Mesenchymal stem cell (in vitro differentiated cells and primary cell): Measurements from ENCODE around the gene FAM110A.
A peak's percentile ranks its signal among the peaks of the same experiment; 100 is the strongest.

Experiments used
- DNase-seq: peaks from one replicate; pipeline ENCODE4 v3.0.0-alpha.2; 2013
- H2AFZ ChIP-seq: one replicate; pipeline ENCODE4 v1.6.1; 2013; ENCODE audit warnings: low read depth, mild to moderate bottlenecking, control low read depth, inconsistent platforms, low read length, moderate library complexity
- H2AK5ac ChIP-seq: 2 replicates; pipeline ENCODE4 v1.6.1; 2013; ENCODE audit warnings: low read length, moderate library complexity, mild to moderate bottlenecking, inconsistent platforms; ENCODE audit not compliant: severe bottlenecking
- H2BK120ac ChIP-seq: one replicate; pipeline ENCODE4 v1.6.1; 2013; ENCODE audit warnings: low read depth, mild to moderate bottlenecking, inconsistent platforms, low read length, moderate library complexity
- H2BK12ac ChIP-seq, 2 experiments: one replicate each; pipeline ENCODE4 v1.6.1; 2013; ENCODE audit warnings: inconsistent platforms in 2 of 2, low read length in 2 of 2, mild to moderate bottlenecking in 2 of 2, moderate library complexity in 2 of 2, control low read depth in 1 of 2
- H2BK15ac ChIP-seq: one replicate; pipeline ENCODE4 v1.6.1; 2013; ENCODE audit warnings: mild to moderate bottlenecking, low read depth, inconsistent platforms; ENCODE audit not compliant: poor library complexity, severe bottlenecking
- H2BK5ac ChIP-seq: 2 replicates; pipeline ENCODE4 v1.6.1; 2013; ENCODE audit warnings: low read depth, mild to moderate bottlenecking, low read length, control low read depth, inconsistent platforms; ENCODE audit not compliant: poor library complexity, severe bottlenecking
- H3K14ac ChIP-seq, 2 experiments: one replicate each; pipeline ENCODE4 v1.6.1; 2013; ENCODE audit warnings: inconsistent platforms in 2 of 2, low read length in 2 of 2, control low read depth in 1 of 2, mild to moderate bottlenecking in 1 of 2, moderate library complexity in 1 of 2
- H3K18ac ChIP-seq, 2 experiments: one replicate each; pipeline ENCODE4 v1.6.1; 2013; ENCODE audit warnings: inconsistent platforms in 2 of 2, low read length in 2 of 2, control low read depth in 1 of 2, low read depth in 1 of 2, mild to moderate bottlenecking in 1 of 2
- H3K23ac ChIP-seq, 2 experiments: one replicate each; pipeline ENCODE4 v1.6.1; 2013; ENCODE audit warnings: inconsistent platforms in 2 of 2, low read length in 2 of 2, mild to moderate bottlenecking in 2 of 2, moderate library complexity in 2 of 2, control low read depth in 1 of 2
- H3K27ac ChIP-seq: 2 replicates; pipeline ENCODE4 v1.5.1; 2013; ENCODE audit warnings: mild to moderate bottlenecking, moderate library complexity, low read length, control low read depth, inconsistent platforms; ENCODE audit not compliant: poor library complexity, severe bottlenecking
- H3K27me3 ChIP-seq, 2 experiments: 2 replicates each; pipeline versions ENCODE4 v1.6.1 to v1.7.0; 2013; ENCODE audit warnings: low read length in 2 of 2, mild to moderate bottlenecking in 2 of 2, moderate library complexity in 2 of 2, control low read depth in 1 of 2, inconsistent platforms in 1 of 2; ENCODE audit not compliant: control insufficient read depth in 1 of 2, insufficient read depth in 1 of 2
- H3K36me3 ChIP-seq, 2 experiments: 2 replicates each; pipeline versions ENCODE4 v1.6.1 to v1.7.0; 2013; ENCODE audit warnings: low read length in 2 of 2, control low read depth in 1 of 2, inconsistent platforms in 1 of 2, low read depth in 1 of 2, mild to moderate bottlenecking in 1 of 2; ENCODE audit not compliant: insufficient read depth in 2 of 2, control insufficient read depth in 1 of 2
- H3K4ac ChIP-seq, 2 experiments: one replicate each; pipeline ENCODE4 v1.6.1; 2013; ENCODE audit warnings: inconsistent platforms in 2 of 2, low read length in 2 of 2, mild to moderate bottlenecking in 2 of 2, moderate library complexity in 2 of 2, control low read depth in 1 of 2, low read depth in 1 of 2
- H3K4me1 ChIP-seq: 2 replicates; pipeline ENCODE4 v1.6.1; 2013; ENCODE audit warnings: low read depth, low read length, control low read depth; ENCODE audit not compliant: control insufficient read depth, insufficient read depth
- H3K4me2 ChIP-seq: 2 replicates; pipeline ENCODE4 v1.6.1; 2013; ENCODE audit warnings: low read length, mild to moderate bottlenecking, inconsistent platforms; ENCODE audit not compliant: poor library complexity, severe bottlenecking
- H3K4me3 ChIP-seq, 2 experiments: 2 replicates each; pipeline versions ENCODE4 v1.5.1 to v1.7.0; 2013; ENCODE audit warnings: low read length in 2 of 2, mild to moderate bottlenecking in 2 of 2, control low read depth in 1 of 2, low read depth in 1 of 2; ENCODE audit not compliant: insufficient read depth in 1 of 2
- H3K79me1 ChIP-seq: replicated peaks from 2 replicates; pipeline ENCODE4 v1.6.1; 2013; ENCODE audit warnings: mild to moderate bottlenecking, control low read depth, low read length, inconsistent platforms; ENCODE audit not compliant: poor library complexity, severe bottlenecking
- H3K9ac ChIP-seq: 2 replicates; pipeline ENCODE4 v1.7.0; 2013; ENCODE audit warnings: mild to moderate bottlenecking, low read length, moderate library complexity
- H3K9me3 ChIP-seq: 2 replicates; pipeline ENCODE4 v1.7.0; 2013; ENCODE audit warnings: mild to moderate bottlenecking, low read length; ENCODE audit not compliant: control insufficient read depth
- H4K8ac ChIP-seq: one replicate; pipeline ENCODE4 v1.6.1; 2013; ENCODE audit warnings: inconsistent platforms, mild to moderate bottlenecking, low read length, moderate library complexity
- H4K91ac ChIP-seq: one replicate; pipeline ENCODE4 v1.6.1; 2013; ENCODE audit warnings: mild to moderate bottlenecking, low read length, inconsistent platforms
- WGBS: methylation state at CpG from one replicate; pipeline ENCODE4 v1.1.7; 2013; ENCODE audit warnings: mixed read lengths; 5-methylcytosine and 5-hydroxymethylcytosine counted together

FAM110A gene

GRCh38 chr20:842547-842940, 9.0 kb downstream of the FAM110A start:
- H2AK5ac ChIP-seq = no peak overlapping the region
- H4K8ac ChIP-seq = no peak overlapping the region
- H3K9ac ChIP-seq = no peak overlapping the region
- H3K14ac ChIP-seq = no peak overlapping the region
- no peaks in the 10 kb centered on the region for H3K9me3 ChIP-seq
- peaks cover 0 to 10% of the 10 kb centered on the region in 2 experiments for H3K36me3 ChIP-seq
- H3K27ac ChIP-seq = no peak overlapping the region
- DNase-seq = no peak
- no CpG with 5 or more reads among the region's 2 CpGs for WGBS
- no peak overlapping the region for H3K18ac ChIP-seq
- H3K4me2 ChIP-seq = no peak overlapping the region
- H3K4ac ChIP-seq = no peak overlapping the region
- no peak overlapping the region for H3K4me3 ChIP-seq
- no peak overlapping the region for H3K23ac ChIP-seq
- H2AFZ ChIP-seq = no peak overlapping the region
- H2BK120ac ChIP-seq = no peak overlapping the region
- H2BK5ac ChIP-seq = no peak overlapping the region
- H3K79me1 ChIP-seq = peaks cover 31% of the 10 kb centered on the region
- no peak overlapping the region for H4K91ac ChIP-seq
- no peak overlapping the region for H2BK12ac ChIP-seq
- no peak overlapping the region for H2BK15ac ChIP-seq
- H3K27me3 ChIP-seq = peaks cover 14 to 24% of the 10 kb centered on the region in 2 experiments
- peaks cover 28% of the 10 kb centered on the region for H3K4me1 ChIP-seq

- Histone ChIP-seq H3K4me3 (peak overlapping the region in 1 of 2 experiments; percentile 27), H2AK5ac (no peak overlapping the region), H3K9me3 (no peaks in the 10 kb centered on the region), H2BK5ac (no peak overlapping the region), H3K79me1 (peaks cover 28% of the 10 kb centered on the region), H3K4me1 (peaks cover 28% of the 10 kb centered on the region), H3K9ac (no peak overlapping the region), H4K8ac (no peak overlapping the region), H2BK120ac (no peak overlapping the region), H4K91ac (no peak overlapping the region), H3K36me3 (peaks cover 0 to 10% of the 10 kb centered on the region in 2 experiments), H2BK15ac (no peak overlapping the region), H3K27ac (no peak overlapping the region), H3K4ac (no peak overlapping the region), H3K27me3 (peaks cover 14 to 24% of the 10 kb centered on the region in 2 experiments), H3K18ac (no peak overlapping the region), H2BK12ac (no peak overlapping the region), H2AFZ (no peak overlapping the region), H3K23ac (no peak overlapping the region), H3K4me2 (no peak overlapping the region), H3K14ac (no peak overlapping the region)
- DNase-seq = no peak
- WGBS = 86% methylated on average over 9 of the region's 9 CpGs
Observed at GRCh38 chr20:843912-844311, 10.4 kb downstream of the FAM110A start.

GRCh38 chr20:844473-845225, 11.1 kb downstream of the FAM110A start:
- Histone ChIP-seq H3K23ac (peak overlapping the region in 1 of 2 experiments; percentile 87), H3K27me3 (peaks cover 14 to 24% of the 10 kb centered on the region in 2 experiments), H3K9ac (no peak overlapping the region), H2BK15ac (no peak overlapping the region), H3K9me3 (no peaks in the 10 kb centered on the region), H3K79me1 (peaks cover 27% of the 10 kb centered on the region), H3K36me3 (peaks cover 0 to 10% of the 10 kb centered on the region in 2 experiments), H2BK12ac (no peak overlapping the region), H2BK5ac (no peak overlapping the region), H3K4me2 (peak overlapping the region; percentile 90), H2AFZ (peak overlapping the region; percentile 69), H4K8ac (peak overlapping the region; percentile 76), H3K14ac (peak overlapping the region in 1 of 2 experiments; percentile 64), H3K4ac (peak overlapping the region; percentile 12 to 46), H3K18ac (peak overlapping the region in 1 of 2 experiments; percentile 49), H2AK5ac (no peak overlapping the region), H3K4me1 (peaks cover 28% of the 10 kb centered on the region), H2BK120ac (no peak overlapping the region), H3K27ac (no peak overlapping the region), H4K91ac (peak overlapping the region; percentile 72), H3K4me3 (peak overlapping the region; percentile 57 to 69)
- DNase-seq = peak; percentile 92
- WGBS = 8% methylated on average over 47 of the region's 47 CpGs

- no peak overlapping the region for H3K9ac ChIP-seq
- peak overlapping the region; percentile 36 for H2BK15ac ChIP-seq
- peaks cover 28% of the 10 kb centered on the region for H3K4me1 ChIP-seq
- H3K4me2 ChIP-seq = no peak overlapping the region
- H3K9me3 ChIP-seq = no peaks in the 10 kb centered on the region
- no peak overlapping the region for H2BK5ac ChIP-seq
- H4K8ac ChIP-seq = peak overlapping the region; percentile 76
- H3K23ac ChIP-seq = peak overlapping the region in 1 of 2 experiments; percentile 87
- H2BK120ac ChIP-seq = no peak overlapping the region
- H3K4ac ChIP-seq = peak overlapping the region in 1 of 2 experiments; percentile 46
- peaks cover 14 to 24% of the 10 kb centered on the region in 2 experiments for H3K27me3 ChIP-seq
- H3K79me1 ChIP-seq = peaks cover 27% of the 10 kb centered on the region
- H3K4me3 ChIP-seq = no peak overlapping the region
- WGBS = 58% methylated on average over 50 of the region's 50 CpGs
- DNase-seq = no peak
- H2BK12ac ChIP-seq = no peak overlapping the region
- no peak overlapping the region for H2AK5ac ChIP-seq
- peak overlapping the region in 1 of 2 experiments; percentile 64 for H3K14ac ChIP-seq
- H4K91ac ChIP-seq = peak overlapping the region; percentile 72
- peak overlapping the region in 1 of 2 experiments; percentile 49 for H3K18ac ChIP-seq
- no peak overlapping the region for H2AFZ ChIP-seq
- H3K27ac ChIP-seq = no peak overlapping the region
- H3K36me3 ChIP-seq = peaks cover 0 to 7% of the 10 kb centered on the region in 2 experiments
Observed at GRCh38 chr20:845226-845868, 11.8 kb downstream of the FAM110A start.
